H9 (cell line): ENCODE measurements around the gene ZNF57. TPM values are rescaled to one million over a fixed set of nuclear protein-coding genes. Genes with fewer than 3 reads are reported as not detected.

ENCODE experiments used
- DNase-seq: peaks from one replicate; pipeline ENCODE4 v3.0.0-alpha.2; 2017
- H2AFZ ChIP-seq: one replicate; pipeline ENCODE4 v1.6.1; 2013; ENCODE audit warnings: mild to moderate bottlenecking, low read length, control low read depth, moderate library complexity
- H2AK5ac ChIP-seq: 2 replicates; pipeline ENCODE4 v1.6.1; 2013; ENCODE audit warnings: low read length, control low read depth, mixed read lengths; ENCODE audit not compliant: insufficient read length
- H2BK120ac ChIP-seq: one replicate; pipeline ENCODE4 v1.6.1; 2013; ENCODE audit warnings: low read depth, mild to moderate bottlenecking, low read length, control low read depth, inconsistent platforms; ENCODE audit not compliant: poor library complexity, severe bottlenecking
- H2BK12ac ChIP-seq: 2 replicates; pipeline ENCODE4 v1.6.1; 2013; ENCODE audit warnings: low read length, control low read depth, mixed read lengths, low read depth; ENCODE audit not compliant: insufficient read length
- H2BK15ac ChIP-seq: 2 replicates; pipeline ENCODE4 v1.6.1; 2013; ENCODE audit warnings: low read depth, low read length, control low read depth
- H2BK20ac ChIP-seq: one replicate; pipeline ENCODE4 v1.6.1; 2013; ENCODE audit warnings: low read depth, mild to moderate bottlenecking, low read length, control low read depth, inconsistent platforms; ENCODE audit not compliant: poor library complexity, severe bottlenecking
- H2BK5ac ChIP-seq: 2 replicates; pipeline ENCODE4 v1.6.1; 2013; ENCODE audit warnings: low read length, control low read depth, mixed read lengths; ENCODE audit not compliant: insufficient read length
- H3K14ac ChIP-seq: 2 replicates; pipeline ENCODE4 v1.6.1; 2013; ENCODE audit warnings: low read length, control low read depth; ENCODE audit not compliant: insufficient read depth
- H3K18ac ChIP-seq: 2 replicates; pipeline ENCODE4 v1.6.1; 2013; ENCODE audit warnings: low read depth, mild to moderate bottlenecking, mixed read lengths, low read length, control low read depth; ENCODE audit not compliant: insufficient read length
- H3K23ac ChIP-seq: 2 replicates; pipeline ENCODE4 v1.6.1; 2013; ENCODE audit warnings: low read length, control low read depth, mixed read lengths, low read depth; ENCODE audit not compliant: insufficient read length
- H3K23me2 ChIP-seq: 2 replicates; pipeline ENCODE4 v1.6.1; 2013; ENCODE audit warnings: low read depth, mild to moderate bottlenecking, mixed read lengths, low read length, control low read depth; ENCODE audit not compliant: insufficient read length, poor library complexity, severe bottlenecking
- H3K27ac ChIP-seq: 2 replicates; pipeline ENCODE4 v1.5.1; 2013; ENCODE audit warnings: low read length, control low read depth, mixed read lengths, low read depth; ENCODE audit not compliant: insufficient read length
- H3K27me3 ChIP-seq: 2 replicates; pipeline ENCODE4 v1.6.1; 2013; ENCODE audit warnings: low read length, control low read depth, inconsistent platforms; ENCODE audit not compliant: insufficient read depth
- H3K4ac ChIP-seq: 2 replicates; pipeline ENCODE4 v1.6.1; 2013; ENCODE audit warnings: low read depth, mild to moderate bottlenecking, control low read depth, inconsistent platforms, low read length, moderate library complexity
- H3K4me1 ChIP-seq: 2 replicates; pipeline ENCODE4 v1.6.1; 2013; ENCODE audit warnings: low read length, control low read depth, inconsistent platforms; ENCODE audit not compliant: insufficient read depth
- H3K4me2 ChIP-seq: 2 replicates; pipeline ENCODE4 v1.6.1; 2013; ENCODE audit warnings: low read length, control low read depth, mixed read lengths; ENCODE audit not compliant: insufficient read length, insufficient read depth
- H3K56ac ChIP-seq: 2 replicates; pipeline ENCODE4 v1.6.1; 2013; ENCODE audit warnings: low read depth, mild to moderate bottlenecking, mixed read lengths, low read length, control low read depth; ENCODE audit not compliant: insufficient read length
- H3K79me1 ChIP-seq: 2 replicates; pipeline ENCODE4 v1.6.1; 2013; ENCODE audit warnings: low read depth, mild to moderate bottlenecking, moderate library complexity, low read length, control low read depth, inconsistent platforms; ENCODE audit not compliant: insufficient read depth, poor library complexity, severe bottlenecking
- H3K79me2 ChIP-seq: 2 replicates; pipeline ENCODE4 v1.6.1; 2013; ENCODE audit warnings: low read length, control low read depth, inconsistent platforms; ENCODE audit not compliant: insufficient read depth
- H3K9ac ChIP-seq: 2 replicates; pipeline ENCODE4 v1.6.1; 2013; ENCODE audit warnings: low read length, control low read depth, mixed read lengths; ENCODE audit not compliant: insufficient read length; ENCODE audit errors: extremely low read depth
- H3K9me3 ChIP-seq: one replicate; pipeline ENCODE4 v1.6.1; 2013; ENCODE audit warnings: low read depth, low read length, inconsistent platforms; ENCODE audit not compliant: control insufficient read depth
- H3T11ph ChIP-seq: one replicate; pipeline ENCODE4 v1.6.1; 2013; ENCODE audit warnings: mild to moderate bottlenecking, low read length, control low read depth, inconsistent platforms
- H4K20me1 ChIP-seq: one replicate; pipeline ENCODE4 v1.6.1; 2013; ENCODE audit not compliant: control insufficient read depth, insufficient read length, insufficient read depth
- H4K5ac ChIP-seq: 2 replicates; pipeline ENCODE4 v1.6.1; 2013; ENCODE audit warnings: low read depth, mild to moderate bottlenecking, mixed read lengths, low read length, control low read depth; ENCODE audit not compliant: insufficient read length
- H4K8ac ChIP-seq: replicated peaks from 2 replicates; pipeline ENCODE4 v1.6.1; 2013; ENCODE audit warnings: low read length, control low read depth, mixed read lengths, low read depth; ENCODE audit not compliant: insufficient read length
- H4K91ac ChIP-seq: 2 replicates; pipeline ENCODE4 v1.6.1; 2013; ENCODE audit warnings: low read depth, mild to moderate bottlenecking, moderate library complexity, mixed read lengths, low read length, control low read depth; ENCODE audit not compliant: insufficient read length
- H3K27ac Mint-ChIP-seq, 3 experiments: 2 replicates in 2 of 3; 3 replicates in 1 of 3; pipeline ENCODE4 v1.8.0; 2020 to 2021; ENCODE audit warnings: mixed read lengths in 3 of 3, mild to moderate bottlenecking in 1 of 3, moderate library complexity in 1 of 3
- H3K27me3 Mint-ChIP-seq: 2 replicates; pipeline ENCODE4 v1.8.0; 2021; ENCODE audit warnings: low read depth, mild to moderate bottlenecking, moderate library complexity, mixed read lengths
- H3K36me3 Mint-ChIP-seq, 3 experiments: 2 replicates in 2 of 3; 3 replicates in 1 of 3; pipeline ENCODE4 v1.8.0; 2020 to 2021; ENCODE audit warnings: low read depth in 3 of 3, mixed read lengths in 3 of 3; ENCODE audit not compliant: insufficient read depth in 1 of 3
- H3K4me1 Mint-ChIP-seq, 2 experiments: 2 replicates each; pipeline ENCODE4 v1.8.0; 2020; ENCODE audit warnings: mixed read lengths in 2 of 2
- H3K4me3 Mint-ChIP-seq, 2 experiments: 2 replicates in 1 of 2; 3 replicates in 1 of 2; pipeline ENCODE4 v1.8.0; 2020 to 2021; ENCODE audit warnings: mild to moderate bottlenecking in 2 of 2, mixed read lengths in 2 of 2, moderate library complexity in 1 of 2
- H3K9me3 Mint-ChIP-seq, 2 experiments: 2 replicates in 1 of 2; 3 replicates in 1 of 2; pipeline ENCODE4 v1.8.0; 2020; ENCODE audit warnings: mild to moderate bottlenecking in 2 of 2, mixed read lengths in 2 of 2, moderate library complexity in 1 of 2
- CTCF ChIP-seq: fragments of 200-600 bp; sonication (generic); conservative IDR thresholded peaks from 3 replicates; pipeline ENCODE4 v1.8.0; 2021; ENCODE audit warnings: antibody characterized with exemption, mild to moderate bottlenecking
- WGBS: extraction: QIAGEN DNeasy Blood & Tissue Kit; methylation state at CpG from one replicate; pipeline ENCODE4 v1.1.7; 2013; ENCODE audit warnings: missing lambda C conversion rate, low lambda C conversion rate, mixed read lengths; ENCODE audit not compliant: insufficient read length; ENCODE audit errors: extremely low coverage; 5-methylcytosine and 5-hydroxymethylcytosine counted together
- total RNA-seq: library from RNA; stranded (reverse); gene quantifications from 2 replicates; pipeline ENCODE4 v1.2.1, GENCODE V29; 2021

Gene ZNF57
- total RNA-seq, 1 experiment from 2014 or later: 7.8 TPM

DNA sequence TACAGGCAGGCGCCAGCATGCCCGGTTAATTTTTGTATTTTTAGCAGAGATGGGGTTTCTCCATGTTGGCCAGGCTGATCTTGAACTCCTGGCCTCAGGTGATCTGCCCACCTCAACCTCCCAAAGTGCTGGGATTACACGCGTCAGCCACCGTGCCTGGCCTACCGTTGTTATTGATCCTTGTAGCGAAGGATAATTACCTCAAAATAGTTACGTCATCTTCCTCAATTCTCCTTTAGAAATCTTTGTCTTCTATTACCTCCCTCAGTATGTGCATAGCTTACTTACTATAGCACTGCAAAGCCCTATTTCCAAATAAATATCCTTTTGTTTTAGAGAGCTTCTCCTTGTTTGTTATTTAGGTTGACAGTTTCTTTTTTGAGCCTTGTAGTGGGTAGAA is 67.2 kb downstream of the ZNF57 start:
- Mint-ChIP-seq H3K27ac (no peak overlapping the region; a peak in 1 of 7 replicates), H3K36me3 (no peaks in the 10 kb centered on the region), H3K27me3 (peaks cover 8% of the 10 kb centered on the region), H3K9me3 (peaks cover 1 to 2% of the 10 kb centered on the region in 2 experiments; a peak in 3 of 5 replicates), H3K4me3 (no peak overlapping the region), H3K4me1 (0 out of 4 replicates have a peak, but pooled peaks cover 2% of the 10 kb centered on the region in 2 experiments)
- Histone ChIP-seq H3K56ac (no peak overlapping the region), H3K79me2 (no peaks in the 10 kb centered on the region), H3K23me2 (no peaks in the 10 kb centered on the region), H3K79me1 (no peaks in the 10 kb centered on the region), H3K27ac (no peak overlapping the region), H2AK5ac (no peak overlapping the region), H3K4ac (no peak overlapping the region), H3K4me1 (no peaks in the 10 kb centered on the region), H2BK120ac (no peak overlapping the region), H2BK5ac (no peak overlapping the region), H4K8ac (no peak overlapping the region), H3K27me3 (no peaks in the 10 kb centered on the region), H3K23ac (no peak overlapping the region), H4K20me1 (no peaks in the 10 kb centered on the region), H2BK15ac (no peak overlapping the region), H3K18ac (no peak overlapping the region), H3K9ac (no peak overlapping the region), H3T11ph (no peak overlapping the region), H3K4me2 (no peak overlapping the region), H3K9me3 (no peaks in the 10 kb centered on the region), H4K91ac (no peak overlapping the region), H4K5ac (no peak overlapping the region), H2AFZ (no peak overlapping the region), H2BK12ac (no peak overlapping the region), H3K14ac (no peak overlapping the region), H2BK20ac (no peak overlapping the region)
- TF ChIP-seq CTCF: no peak
- no CpG with 5 or more reads among the region's 8 CpGs for WGBS
- no peak for DNase-seq

Other genes starting within 250 kb of the ZNF57 start
- 7.4 and 7.7 TPM in 2 replicates for gene GNG7, start 198.2 kb upstream of the ZNF57 start, total RNA-seq
- 7.8 and 9.7 TPM in 2 replicates for gene DIRAS1, start 179.6 kb upstream of the ZNF57 start, total RNA-seq
- gene SLC39A3, start 160.9 kb upstream of the ZNF57 start, total RNA-seq: 32.4 and 33.8 TPM in 2 replicates
- gene SGTA, start 117.7 kb upstream of the ZNF57 start, total RNA-seq: 102 TPM in 2 replicates
- 150 and 153 TPM in 2 replicates for gene THOP1, start 115.4 kb upstream of the ZNF57 start, total RNA-seq
- gene ZNF554, start 81.1 kb upstream of the ZNF57 start, total RNA-seq: 5.9 and 6.6 TPM in 2 replicates
- 7.5 and 7.8 TPM in 2 replicates for gene ZNF555, start 59.5 kb upstream of the ZNF57 start, total RNA-seq
- not detected in 2 replicates for gene ZNF556, start 33.6 kb upstream of the ZNF57 start, total RNA-seq
- 4.3 and 4.6 TPM in 2 replicates for gene ZNF77, start 44.0 kb downstream of the ZNF57 start, total RNA-seq
- 1.1 and 1.7 TPM in 2 replicates for gene TLE6, start 76.6 kb downstream of the ZNF57 start, total RNA-seq
- 3.1 and 4.2 TPM in 2 replicates for gene TLE2, start 128.4 kb downstream of the ZNF57 start, total RNA-seq
- gene TLE5, start 161.6 kb downstream of the ZNF57 start, total RNA-seq: 218 and 221 TPM in 2 replicates
- 23.1 and 24.0 TPM in 2 replicates for gene GNA11, start 193.4 kb downstream of the ZNF57 start, total RNA-seq
- 0.20 TPM in 1 of 2 replicates, not detected in the other for gene GNA15, start 235.1 kb downstream of the ZNF57 start, total RNA-seq